Vagina (tissue), 2 donors: Measurements from ENCODE around the gene TEAD3. TPM values are rescaled to one million over a fixed set of nuclear protein-coding genes. Genes with fewer than 3 reads are reported as not detected.
"Not testable (repeated sequence)": the region's sequence is repeated elsewhere in the genome, so short reads cannot be mapped to it uniquely, and the experiment has no call there.

Experiments used
- DNase-seq, 2 donors: peaks; one replicate each; pipeline ENCODE4 v3.0.0-alpha.2; 2017; ENCODE audit errors: extremely low spot score in 2 of 2
- H3K27ac ChIP-seq: fragments of 200-600 bp; sonication (generic); one replicate; pipeline ENCODE4 v1.5.1; 2019
- H3K27me3 ChIP-seq: fragments of 200-600 bp; sonication (generic); one replicate; pipeline ENCODE4 v1.5.1; 2019
- H3K36me3 ChIP-seq, 2 donors: fragments of 200-600 bp; sonication (generic); one replicate each; pipeline ENCODE4 v1.5.1; 2017 to 2019
- H3K4me1 ChIP-seq: fragments of 200-600 bp; sonication (generic); one replicate; pipeline ENCODE4 v1.5.1; 2019
- H3K4me3 ChIP-seq, 2 donors: fragments of 200-600 bp; sonication (generic); 1 replicate in 1 of 2; 2 replicates in 1 of 2; pipeline ENCODE4 v1.5.1; 2016 to 2019
- H3K9me3 ChIP-seq: fragments of 200-600 bp; sonication (generic); one replicate; pipeline ENCODE4 v1.5.1; 2019
- CTCF ChIP-seq, 3 experiments: fragments of 450-650 bp in 2 of 3; fragments of 200-600 bp in 1 of 3; sonication (generic) in 1 of 3; IDR thresholded peaks; one replicate each; pipeline ENCODE4 v1.5.1; 2017 to 2019; ENCODE audit warnings: antibody characterized with exemption in 3 of 3, mild to moderate bottlenecking in 2 of 3, moderate library complexity in 2 of 3
- POLR2A ChIP-seq, 2 donors: fragments of 450-650 bp; IDR thresholded peaks; one replicate each; pipeline ENCODE4 v1.6.1; 2017; ENCODE audit warnings: antibody characterized with exemption in 2 of 2, mild to moderate bottlenecking in 2 of 2, moderate library complexity in 2 of 2
- POLR2AphosphoS5 ChIP-seq, 2 donors: sonication (generic); formaldehyde crosslinking; IDR thresholded peaks; one replicate each; pipeline ENCODE4 v1.9.0; 2017; ENCODE audit warnings: antibody characterized with exemption in 2 of 2, mild to moderate bottlenecking in 2 of 2, low read depth in 1 of 2; ENCODE audit not compliant: insufficient read depth in 1 of 2
- intact Hi-C: fragments of 100-400 bp; cut with DNase I; formaldehyde crosslinking; loops from one replicate; pipeline ENCODE4 v1.15.1; 2023
- total RNA-seq: library from RNA; depleted of rRNA; stranded (reverse); fragments of >200 nt; gene quantifications from one replicate; pipeline ENCODE4 v1.2.3, GENCODE V29; 2016

Gene TEAD3
- total RNA-seq, 1 donor from 2014 or later = 29.0 TPM

GRCh38 chr6:35439308-35439707 lies 57.6 kb downstream of the TEAD3 start:
- intact Hi-C loops = no loop called here
- Histone ChIP-seq H3K36me3 (no peaks in the 10 kb centered on the region), H3K27me3 (no peaks in the 10 kb centered on the region), H3K27ac (no peak overlapping the region), H3K9me3 (no peaks in the 10 kb centered on the region), H3K4me3 (no peak overlapping the region), H3K4me1 (no peaks in the 10 kb centered on the region)
- no peak for TF ChIP-seq POLR2AphosphoS5 (IDR thresholded peaks at IDR 0.05; ENCODE audit: insufficient read depth in 1 of 2, low read depth in 1 of 2)
- TF ChIP-seq CTCF (IDR thresholded peaks at IDR 0.05) = no peak
- DNase-seq = no peak

GRCh38 chr6:35438378-35439065 lies 58.4 kb downstream of the TEAD3 start:
- H3K27ac ChIP-seq, H3K9me3 ChIP-seq, H3K4me3 ChIP-seq, intact Hi-C loops, H3K36me3 ChIP-seq, DNase-seq, H3K27me3 ChIP-seq, H3K4me1 ChIP-seq: not testable (repeated sequence)

GRCh38 chr6:35436071-35436857 lies 60.6 kb downstream of the TEAD3 start:
- no peak for TF ChIP-seq POLR2A (IDR thresholded peaks at IDR 0.05)
- no peak for TF ChIP-seq CTCF (IDR thresholded peaks at IDR 0.05)
- TF ChIP-seq POLR2AphosphoS5 (IDR thresholded peaks at IDR 0.05; ENCODE audit: insufficient read depth in 1 of 2, low read depth in 1 of 2) = no peak
- Histone ChIP-seq H3K36me3 (no peaks in the 10 kb centered on the region), H3K27ac (no peak overlapping the region), H3K4me3 (no peak overlapping the region), H3K4me1 (no peaks in the 10 kb centered on the region), H3K27me3 (no peaks in the 10 kb centered on the region), H3K9me3 (no peaks in the 10 kb centered on the region)
- DNase-seq = no peak
- intact Hi-C loops = no loop called here

GRCh38 chr6:35435074-35435837 lies 61.6 kb downstream of the TEAD3 start:
- Histone ChIP-seq H3K27me3 (no peaks in the 10 kb centered on the region), H3K36me3 (no peaks in the 10 kb centered on the region), H3K4me1 (no peaks in the 10 kb centered on the region), H3K4me3 (no peak overlapping the region), H3K27ac (no peak overlapping the region), H3K9me3 (no peaks in the 10 kb centered on the region)
- intact Hi-C loops = no loop called here
- no peak for TF ChIP-seq CTCF (IDR thresholded peaks at IDR 0.05)
- no peak for TF ChIP-seq POLR2A (IDR thresholded peaks at IDR 0.05)
- TF ChIP-seq POLR2AphosphoS5 (IDR thresholded peaks at IDR 0.05; ENCODE audit: insufficient read depth in 1 of 2, low read depth in 1 of 2) = no peak
- no peak for DNase-seq

- H3K4me3 ChIP-seq, H3K4me1 ChIP-seq, intact Hi-C loops, H3K27me3 ChIP-seq, H3K9me3 ChIP-seq, H3K36me3 ChIP-seq, H3K27ac ChIP-seq, DNase-seq: not testable (repeated sequence)
Observed at GRCh38 chr6:35432702-35433101, 64.2 kb downstream of the TEAD3 start.
